Measurements from ENCODE around the gene KLF6. TPM values are rescaled to one million over a fixed set of nuclear protein-coding genes. Genes with fewer than 3 reads are reported as not detected.

The KLF6 gene
- polyA plus RNA-seq, 1 experiment: 47.2 TPM

DNA sequence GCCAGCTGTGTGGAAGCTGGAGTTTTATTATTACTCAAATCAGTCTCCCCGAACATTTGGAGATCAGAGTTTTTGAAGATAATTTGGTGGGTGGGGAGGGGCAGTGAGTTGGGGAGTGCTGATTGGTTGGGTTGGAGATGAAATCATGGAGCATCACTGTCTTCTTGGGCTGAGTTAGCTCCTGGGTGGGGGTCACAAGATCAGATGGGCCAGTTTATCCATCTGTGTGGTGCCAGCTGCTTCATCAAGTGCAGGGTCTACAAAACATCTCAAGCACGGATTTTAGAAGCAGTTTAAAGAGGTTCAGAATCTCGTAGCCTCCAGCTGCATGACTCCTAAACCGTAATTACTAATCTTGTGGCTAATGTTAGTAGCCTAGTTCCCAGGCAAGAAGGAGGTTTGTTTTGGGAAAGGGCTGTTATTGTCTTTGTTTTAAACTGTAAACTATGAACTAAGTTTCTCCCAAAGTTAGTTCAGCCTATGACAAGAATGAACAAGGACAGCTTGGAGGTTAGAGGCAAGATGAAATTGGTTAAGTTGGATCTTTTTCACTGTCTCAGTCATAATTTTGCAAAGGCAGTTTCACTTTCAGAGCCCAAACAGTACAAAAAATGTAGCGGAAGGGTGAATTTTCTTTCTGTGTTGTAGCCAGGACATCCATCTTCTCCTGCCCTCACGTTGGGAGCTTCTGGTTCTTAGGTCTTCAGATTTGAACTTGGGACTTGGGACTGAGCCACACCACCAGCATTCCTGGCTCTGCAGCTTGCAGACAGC is 43.1 kb downstream of the KLF6 start:
- TF ChIP-seq, protein P1, sequence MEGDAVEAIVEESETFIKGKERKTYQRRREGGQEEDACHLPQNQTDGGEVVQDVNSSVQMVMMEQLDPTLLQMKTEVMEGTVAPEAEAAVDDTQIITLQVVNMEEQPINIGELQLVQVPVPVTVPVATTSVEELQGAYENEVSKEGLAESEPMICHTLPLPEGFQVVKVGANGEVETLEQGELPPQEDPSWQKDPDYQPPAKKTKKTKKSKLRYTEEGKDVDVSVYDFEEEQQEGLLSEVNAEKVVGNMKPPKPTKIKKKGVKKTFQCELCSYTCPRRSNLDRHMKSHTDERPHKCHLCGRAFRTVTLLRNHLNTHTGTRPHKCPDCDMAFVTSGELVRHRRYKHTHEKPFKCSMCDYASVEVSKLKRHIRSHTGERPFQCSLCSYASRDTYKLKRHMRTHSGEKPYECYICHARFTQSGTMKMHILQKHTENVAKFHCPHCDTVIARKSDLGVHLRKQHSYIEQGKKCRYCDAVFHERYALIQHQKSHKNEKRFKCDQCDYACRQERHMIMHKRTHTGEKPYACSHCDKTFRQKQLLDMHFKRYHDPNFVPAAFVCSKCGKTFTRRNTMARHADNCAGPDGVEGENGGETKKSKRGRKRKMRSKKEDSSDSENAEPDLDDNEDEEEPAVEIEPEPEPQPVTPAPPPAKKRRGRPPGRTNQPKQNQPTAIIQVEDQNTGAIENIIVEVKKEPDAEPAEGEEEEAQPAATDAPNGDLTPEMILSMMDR (IDR thresholded peaks at IDR 0.05; ENCODE audit: low read depth, low read length): no peak
- Histone ChIP-seq H3K4me3 (ENCODE audit: low read depth, low read length) (peak overlapping the region; percentile 41), H3K27ac (ENCODE audit: low read depth, low read length) (peak overlapping the region; percentile 80), H3K9me3 (ENCODE audit: control insufficient read depth, insufficient read depth, low read length) (no peaks in the 10 kb centered on the region), H3K27me3 (ENCODE audit: control insufficient read depth, insufficient read depth, low read length) (no peaks in the 10 kb centered on the region)
- POLR2A ChIA-PET: no interaction called here
- no peak for DNase-seq (ENCODE audit: low read depth, low spot score)
- CTCF ChIA-PET: no interaction called here

DNA sequence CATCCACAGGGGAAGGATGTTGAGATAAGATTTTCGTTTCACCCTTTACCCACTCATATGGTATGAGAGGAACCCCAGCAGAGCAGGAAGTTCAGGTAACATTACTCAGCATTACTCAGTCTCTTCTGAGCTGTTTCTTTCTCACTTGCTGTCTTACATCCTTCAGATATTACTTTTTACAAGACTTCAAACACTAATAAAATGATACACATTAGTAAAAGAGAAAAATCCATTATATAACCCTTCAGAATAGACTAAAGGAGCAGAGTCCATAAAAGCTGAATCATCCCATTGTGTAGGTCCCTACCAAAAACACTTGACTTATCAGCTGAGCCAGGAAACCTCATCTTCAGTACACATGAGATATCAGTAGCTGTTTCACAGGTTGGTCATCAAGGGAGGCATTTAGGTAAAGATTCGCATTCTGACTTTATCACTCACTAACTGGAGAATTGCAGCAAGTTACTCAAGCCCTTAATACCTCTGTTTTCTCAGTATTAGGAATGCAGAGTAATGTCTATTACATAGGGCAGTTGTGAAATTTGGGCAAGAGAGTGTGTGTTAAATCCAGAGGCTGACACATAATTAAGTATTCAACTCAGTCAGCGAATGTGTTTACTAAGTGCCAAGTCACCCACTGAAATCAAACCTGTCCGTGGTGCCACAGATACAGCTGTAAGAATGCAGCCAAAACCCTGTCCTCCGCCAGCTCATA is 44.7 kb downstream of the KLF6 start:
- ChIA-PET POLR2A (interaction anchor here (0.7 kb wide), 2 partner anchors 495 to 654 kb away, joined by 5 to 8 read pairs; no protein-coding TSS in a partner anchor), CTCF (no interaction called here)
- H3K4me3 ChIP-seq (ENCODE audit: low read depth, low read length): no peak overlapping the region
- no peaks in the 10 kb centered on the region for H3K9me3 ChIP-seq (ENCODE audit: control insufficient read depth, insufficient read depth, low read length)
- TF ChIP-seq, protein P1 (IDR thresholded peaks at IDR 0.05; ENCODE audit: low read depth, low read length): no peak
- H3K27me3 ChIP-seq (ENCODE audit: control insufficient read depth, insufficient read depth, low read length): no peaks in the 10 kb centered on the region
- DNase-seq (ENCODE audit: low read depth, low spot score): no peak
- no peak overlapping the region for H3K27ac ChIP-seq (ENCODE audit: low read depth, low read length)

DNA sequence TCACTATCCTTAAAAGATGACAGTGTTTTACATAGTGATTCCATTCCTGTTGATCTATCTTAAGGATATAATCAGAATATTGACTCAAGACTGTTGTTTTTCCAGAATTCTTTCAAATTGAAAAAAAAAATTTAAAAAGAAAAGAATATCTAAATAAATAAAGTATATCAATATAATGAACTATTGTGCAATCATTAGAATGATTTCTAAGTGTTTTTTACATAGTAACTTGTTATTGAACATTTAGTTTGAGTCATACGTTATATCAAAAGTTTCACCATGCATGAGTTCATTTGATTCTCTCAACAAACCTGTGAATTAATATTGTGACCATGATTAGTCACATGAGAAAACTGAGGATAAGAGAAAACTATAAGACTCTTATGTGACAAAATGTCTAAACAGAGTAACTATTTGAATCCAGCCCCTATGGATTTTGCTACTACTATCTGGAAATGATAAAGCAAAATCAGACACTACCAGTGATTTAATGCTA is 46.1 kb downstream of the KLF6 start:
- Histone ChIP-seq H3K27ac (ENCODE audit: low read depth, low read length) (no peak overlapping the region), H3K27me3 (ENCODE audit: control insufficient read depth, insufficient read depth, low read length) (no peaks in the 10 kb centered on the region), H3K4me3 (ENCODE audit: low read depth, low read length) (no peak overlapping the region), H3K9me3 (ENCODE audit: control insufficient read depth, insufficient read depth, low read length) (no peaks in the 10 kb centered on the region)
- CTCF ChIA-PET: no interaction called here
- POLR2A ChIA-PET: no interaction called here
- DNase-seq (ENCODE audit: low read depth, low spot score): no peak
- TF ChIP-seq, protein P1 (IDR thresholded peaks at IDR 0.05; ENCODE audit: low read depth, low read length): no peak

DNA sequence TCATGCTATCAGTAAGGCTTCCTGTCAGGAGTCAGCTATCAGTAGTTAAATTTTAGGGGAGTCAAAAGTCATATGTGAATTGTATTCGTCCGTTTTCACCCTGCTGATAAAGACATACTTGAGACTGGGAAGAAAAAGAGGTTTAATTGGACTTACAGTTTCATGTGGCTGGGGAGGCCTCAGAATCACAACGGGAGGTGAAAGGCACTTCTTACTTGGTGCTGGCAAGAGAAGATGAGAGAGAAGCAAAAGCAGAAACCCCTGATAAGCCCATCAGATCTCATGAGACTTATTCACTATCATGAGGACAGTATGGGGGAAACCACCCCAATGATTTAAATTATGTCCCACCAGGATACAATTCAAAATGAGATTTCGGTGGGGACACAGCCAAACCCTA is 47.1 kb downstream of the KLF6 start:
- H3K4me3 ChIP-seq (ENCODE audit: low read depth, low read length): no peak overlapping the region
- DNase-seq (ENCODE audit: low read depth, low spot score): no peak
- ChIA-PET CTCF (no interaction called here), POLR2A (no interaction called here)
- H3K9me3 ChIP-seq (ENCODE audit: control insufficient read depth, insufficient read depth, low read length): no peaks in the 10 kb centered on the region
- TF ChIP-seq, protein P1 (IDR thresholded peaks at IDR 0.05; ENCODE audit: low read depth, low read length): no peak
- no peaks in the 10 kb centered on the region for H3K27me3 ChIP-seq (ENCODE audit: control insufficient read depth, insufficient read depth, low read length)
- no peak overlapping the region for H3K27ac ChIP-seq (ENCODE audit: low read depth, low read length)

DNA sequence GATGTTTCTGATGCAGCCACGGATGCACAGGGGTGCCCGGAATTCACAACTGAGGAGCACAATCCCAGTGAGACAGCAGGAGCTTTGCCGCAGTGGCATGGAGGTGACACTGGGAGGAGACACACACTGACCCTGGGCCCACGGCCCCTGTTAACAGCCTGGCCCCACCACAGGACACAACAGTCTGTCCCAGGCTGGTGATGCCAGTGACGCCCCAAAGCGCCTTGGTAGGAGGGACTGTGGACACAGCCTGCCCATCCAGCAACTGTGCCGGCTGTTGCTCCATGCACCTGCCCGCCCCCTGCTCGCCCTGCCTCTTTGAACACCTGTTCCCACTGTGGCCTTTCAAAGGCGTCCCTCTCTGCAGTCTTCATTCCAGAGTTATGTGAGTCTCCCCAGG is 49.8 kb downstream of the KLF6 start:
- H3K9me3 ChIP-seq (ENCODE audit: control insufficient read depth, insufficient read depth, low read length): peaks cover under 1% of the 10 kb centered on the region; the same call in 1 of the 2 replicates
- no peak for DNase-seq (ENCODE audit: low read depth, low spot score)
- TF ChIP-seq, protein P1 (IDR thresholded peaks at IDR 0.05; ENCODE audit: low read depth, low read length): no peak
- H3K27me3 ChIP-seq (ENCODE audit: control insufficient read depth, insufficient read depth, low read length): no peaks in the 10 kb centered on the region
- no peak overlapping the region for H3K4me3 ChIP-seq (ENCODE audit: low read depth, low read length)
- ChIA-PET CTCF (interaction anchor here (0.6 kb wide), 1 partner anchor 316 kb away, joined by 5 read pairs; no protein-coding TSS in a partner anchor), POLR2A (no interaction called here)
- no peak overlapping the region for H3K27ac ChIP-seq (ENCODE audit: low read depth, low read length)
